Activated T-cell treated with anti-CD3 and anti-CD28 coated beads for 1 hour (primary cell): ENCODE results near the gene DLG2.

Experiments
- DNase-seq: peaks from one replicate; pipeline ENCODE4 v3.0.0-alpha.2; 2020; ENCODE audit warnings: low read depth

DLG2 gene

GRCh38 chr11:83520849-83521248, 2106.3 kb downstream of the DLG2 start:
- DNase-seq = no peak

GRCh38 chr11:83511646-83512045, 2115.5 kb downstream of the DLG2 start:
- no peak for DNase-seq

GRCh38 chr11:83510530-83511460, 2116.3 kb downstream of the DLG2 start:
- DNase-seq = no peak

GRCh38 chr11:83508804-83509203, 2118.3 kb downstream of the DLG2 start:
- no peak for DNase-seq

GRCh38 chr11:83502041-83502440, 2125.1 kb downstream of the DLG2 start:
- DNase-seq = no peak

GRCh38 chr11:83493917-83494316, 2133.2 kb downstream of the DLG2 start:
- DNase-seq = no peak

- DNase-seq = no peak
Measured at GRCh38 chr11:83493034-83493433, 2134.1 kb downstream of the DLG2 start.

- DNase-seq = no peak
Measured at GRCh38 chr11:83483808-83484207, 2143.3 kb downstream of the DLG2 start.

- no peak for DNase-seq
Measured at GRCh38 chr11:83480811-83481210, 2146.3 kb downstream of the DLG2 start.

GRCh38 chr11:83480251-83480650, 2146.9 kb downstream of the DLG2 start:
- no peak for DNase-seq

GRCh38 chr11:83477772-83478171, 2149.4 kb downstream of the DLG2 start:
- DNase-seq = no peak

- no peak for DNase-seq
Measured at GRCh38 chr11:83475760-83476159, 2151.4 kb downstream of the DLG2 start.

GRCh38 chr11:83473743-83474142, 2153.4 kb downstream of the DLG2 start:
- no peak for DNase-seq

- no peak for DNase-seq
Measured at GRCh38 chr11:83472806-83473205, 2154.3 kb downstream of the DLG2 start.

- no peak for DNase-seq
Measured at GRCh38 chr11:83471831-83472727, 2155.1 kb downstream of the DLG2 start.

- DNase-seq = no peak
Measured at GRCh38 chr11:83467837-83468236, 2159.3 kb downstream of the DLG2 start.

GRCh38 chr11:83464160-83464944, 2162.8 kb downstream of the DLG2 start:
- DNase-seq = no peak

- DNase-seq = no peak
Measured at GRCh38 chr11:83459798-83460197, 2167.3 kb downstream of the DLG2 start.

- no peak for DNase-seq
Measured at GRCh38 chr11:83456566-83456965, 2170.6 kb downstream of the DLG2 start.

GRCh38 chr11:83456075-83456474, 2171.1 kb downstream of the DLG2 start:
- no peak for DNase-seq

- DNase-seq = no peak
Measured at GRCh38 chr11:83455356-83455755, 2171.8 kb downstream of the DLG2 start.

GRCh38 chr11:83454674-83455073, 2172.5 kb downstream of the DLG2 start:
- no peak for DNase-seq
